SK-N-SH (cell line): ENCODE data around the gene LIN7C. TPM values are rescaled to one million over a fixed set of nuclear protein-coding genes. Genes with fewer than 3 reads are reported as not detected.

Source experiments
- CTCF ChIA-PET: fragments of 300-600, 350-600 bp; formaldehyde crosslinking; extraction: SDS; loops from one replicate; lab custom pipeline; 2021; lab: Yijun Ruan, JAX
- POLR2A ChIA-PET: fragments of 350-600 bp; sonication (Branson Sonifier 250); formaldehyde crosslinking; extraction: SDS; loops from one replicate; lab custom pipeline; 2020; ENCODE audit warnings: antibody characterized with exemption, inconsistent platforms; lab: Yijun Ruan, JAX
- DNase-seq: peaks from one replicate; pipeline ENCODE4 v3.0.0; 2012
- H2AFZ ChIP-seq: fragments of 200-600 bp; sonication (generic); 2 replicates; pipeline ENCODE4 v1.8.1; 2016; ENCODE audit warnings: antibody characterized with exemption, mild to moderate bottlenecking, low read depth
- H3F3A ChIP-seq: fragments of 200-600 bp; sonication (generic); replicated peaks from 2 replicates; pipeline ENCODE3; 2016; ENCODE audit warnings: antibody characterized with exemption, mild to moderate bottlenecking; ENCODE audit not compliant: insufficient read depth
- H3K27ac ChIP-seq, 2 experiments: fragments of 200-500 bp in 1 of 2; fragments of 200-600 bp in 1 of 2; sonication (Bioruptor generic) in 1 of 2; sonication (generic), shearing (Covaris generic) in 1 of 2; 2 replicates each; pipeline versions ENCODE4 v1.5.1 to v1.6.1; 2014 to 2016; ENCODE audit warnings: low read depth in 2 of 2, inconsistent platforms in 1 of 2, low read length in 1 of 2, mild to moderate bottlenecking in 1 of 2, mixed read lengths in 1 of 2
- H3K27me3 ChIP-seq: fragments of 200-600 bp; sonication (generic), shearing (Covaris generic); 2 replicates; pipeline ENCODE4 v1.6.1; 2016; ENCODE audit warnings: mixed run types; ENCODE audit not compliant: insufficient read depth
- H3K36me3 ChIP-seq, 2 experiments: fragments of 200-500 bp in 1 of 2; fragments of 200-600 bp in 1 of 2; sonication (Bioruptor generic) in 1 of 2; sonication (generic) in 1 of 2; replicated peaks in 1 of 2; 2 replicates each; pipeline versions ENCODE3 to v1.5.1; 2014 to 2016; ENCODE audit warnings: low read length in 1 of 2, mild to moderate bottlenecking in 1 of 2; ENCODE audit not compliant: insufficient read depth in 2 of 2, control insufficient read depth in 1 of 2
- H3K4me1 ChIP-seq, 2 experiments: fragments of 200-500 bp in 1 of 2; fragments of 200-600 bp in 1 of 2; sonication (Bioruptor generic) in 1 of 2; sonication (generic), shearing (Covaris generic) in 1 of 2; 2 replicates each; pipeline versions ENCODE4 v1.5.1 to v1.6.1; 2014 to 2016; ENCODE audit warnings: low read depth in 1 of 2, low read length in 1 of 2, mixed run types in 1 of 2; ENCODE audit not compliant: insufficient read depth in 2 of 2, control insufficient read depth in 1 of 2
- H3K4me2 ChIP-seq: fragments of 200-600 bp; sonication (generic), shearing (Covaris generic); 2 replicates; pipeline ENCODE4 v1.6.1; 2017; ENCODE audit warnings: mixed run types
- H3K4me3 ChIP-seq, 2 experiments: fragments of 200-500 bp in 1 of 2; fragments of 200-600 bp in 1 of 2; sonication (Bioruptor generic) in 1 of 2; sonication (generic), shearing (Covaris generic) in 1 of 2; 2 replicates each; pipeline versions ENCODE4 v1.5.1 to v1.8.1; 2014 to 2016; ENCODE audit warnings: low read depth in 2 of 2, inconsistent platforms in 1 of 2, low read length in 1 of 2, mild to moderate bottlenecking in 1 of 2, mixed read lengths in 1 of 2, moderate library complexity in 1 of 2
- H3K79me2 ChIP-seq: fragments of 200-600 bp; sonication (generic); 2 replicates; pipeline ENCODE4 v1.8.1; 2017; ENCODE audit warnings: mild to moderate bottlenecking; ENCODE audit not compliant: insufficient read depth
- H3K9ac ChIP-seq: fragments of 200-600 bp; sonication (generic); 2 replicates; pipeline ENCODE4 v1.6.1; 2017; ENCODE audit warnings: mixed run types
- H3K9me2 ChIP-seq: fragments of 200-600 bp; sonication (generic); 2 replicates; pipeline ENCODE4 v1.6.1; 2017; ENCODE audit warnings: mixed run types
- H3K9me3 ChIP-seq: fragments of 200-600 bp; sonication (generic); 2 replicates; pipeline ENCODE4 v1.6.1; 2017; ENCODE audit warnings: mixed run types, mild to moderate bottlenecking, moderate library complexity
- H4K20me1 ChIP-seq: fragments of 200-600 bp; sonication (generic); 2 replicates; pipeline ENCODE4 v1.6.1; 2017; ENCODE audit warnings: mild to moderate bottlenecking, mixed run types; ENCODE audit not compliant: insufficient read depth
- CHD2 ChIP-seq: fragments of 150-350 bp; IDR thresholded peaks from 2 replicates; pipeline ENCODE4 v1.6.1; 2018; ENCODE audit warnings: low read length; ENCODE audit not compliant: partially characterized antibody
- EP300 ChIP-seq, 2 experiments: IDR thresholded peaks; 2 replicates each; pipeline versions ENCODE4 v1.4.0 to v1.6.1; 2012; ENCODE audit warnings: borderline replicate concordance in 1 of 2, low read depth in 1 of 2, low read length in 1 of 2
- EZH2phosphoT487 ChIP-seq: fragments of 200-600 bp; sonication (generic); IDR thresholded peaks from 2 replicates; pipeline ENCODE4 v1.6.1; 2017; ENCODE audit warnings: low read depth, mixed run types, mild to moderate bottlenecking, antibody characterized with exemption, moderate library complexity, borderline replicate concordance
- FOSL2 ChIP-seq: IDR thresholded peaks from 2 replicates; pipeline ENCODE4 v1.4.0; 2012; ENCODE audit warnings: low read depth, mild to moderate bottlenecking, moderate library complexity, borderline replicate concordance
- FOXM1 ChIP-seq: IDR thresholded peaks from 2 replicates; pipeline ENCODE4 v1.4.0; 2012; ENCODE audit warnings: low read depth, mild to moderate bottlenecking
- GABPA ChIP-seq: IDR thresholded peaks from 2 replicates; pipeline ENCODE4 v1.4.0; 2012; ENCODE audit warnings: low read depth, mild to moderate bottlenecking
- GATA2 ChIP-seq: sonication (generic); formaldehyde crosslinking; IDR thresholded peaks from 2 replicates; pipeline ENCODE4 v1.5.0; 2020; ENCODE audit warnings: mild to moderate bottlenecking, missing genetic modification reagents
- JUND ChIP-seq: IDR thresholded peaks from 2 replicates; pipeline ENCODE4 v1.4.0; 2012
- NRF1 ChIP-seq: IDR thresholded peaks from 2 replicates; pipeline ENCODE4 v1.6.1; 2012; ENCODE audit warnings: low read depth, mild to moderate bottlenecking, low read length
- RAD21 ChIP-seq: IDR thresholded peaks from 2 replicates; pipeline ENCODE4 v1.6.1; 2012; ENCODE audit warnings: mild to moderate bottlenecking, low read length
- RCOR1 ChIP-seq: fragments of 150-350 bp; IDR thresholded peaks from 2 replicates; pipeline ENCODE4 v1.6.1; 2017; ENCODE audit warnings: antibody characterized with exemption, low read length
- RFX5 ChIP-seq: IDR thresholded peaks from 2 replicates; pipeline ENCODE4 v1.6.1; 2012; ENCODE audit warnings: mild to moderate bottlenecking, improper control_type of control experiment, low read length
- RXRA ChIP-seq: IDR thresholded peaks from 2 replicates; pipeline ENCODE4 v1.4.0; 2012; ENCODE audit warnings: low read depth, mild to moderate bottlenecking, borderline replicate concordance
- SMC3 ChIP-seq: IDR thresholded peaks from 2 replicates; pipeline ENCODE4 v1.6.1; 2012; ENCODE audit warnings: low read depth, low read length, improper control_type of control experiment
- TAF1 ChIP-seq: IDR thresholded peaks from 2 replicates; pipeline ENCODE4 v1.6.1; 2012; ENCODE audit warnings: low read depth, mild to moderate bottlenecking, low read length, moderate library complexity, borderline replicate concordance
- TCF12 ChIP-seq: IDR thresholded peaks from 2 replicates; pipeline ENCODE4 v1.4.0; 2012
- TEAD4 ChIP-seq: IDR thresholded peaks from 2 replicates; pipeline ENCODE4 v1.4.0; 2012; ENCODE audit warnings: mild to moderate bottlenecking, borderline replicate concordance; ENCODE audit not compliant: insufficient read depth
- USF1 ChIP-seq: IDR thresholded peaks from 2 replicates; pipeline ENCODE4 v1.4.0; 2012; ENCODE audit warnings: low read depth, borderline replicate concordance
- WGBS: methylation state at CpG from one replicate; pipeline ENCODE4 v1.1.6; 2017; ENCODE audit warnings: low lambda C conversion rate; 5-methylcytosine and 5-hydroxymethylcytosine counted together
- polyA plus RNA-seq, 3 experiments: library from polyadenylated mRNA; depleted of rRNA; stranded (reverse); fragments of >200 nt; gene quantifications; 2 replicates each; pipeline ENCODE4 v1.2.3, GENCODE V29; 2012
- TF ChIP-seq, protein P1 (sequence below): IDR thresholded peaks from 2 replicates; pipeline ENCODE4; 2012
- TF ChIP-seq, protein P2 (sequence below): IDR thresholded peaks from 2 replicates; pipeline ENCODE4 v1.6.1; 2012; ENCODE audit warnings: mild to moderate bottlenecking, low read depth, low read length, moderate library complexity
- TF ChIP-seq, protein P3 (sequence below): IDR thresholded peaks from 2 replicates; pipeline ENCODE4 v1.4.0; 2012; ENCODE audit warnings: low read depth, borderline replicate concordance

LIN7C gene
- polyA plus RNA-seq, 1 of the 3 experiments (the other 2 are of a cell fraction), result 7.3 TPM

DNA sequence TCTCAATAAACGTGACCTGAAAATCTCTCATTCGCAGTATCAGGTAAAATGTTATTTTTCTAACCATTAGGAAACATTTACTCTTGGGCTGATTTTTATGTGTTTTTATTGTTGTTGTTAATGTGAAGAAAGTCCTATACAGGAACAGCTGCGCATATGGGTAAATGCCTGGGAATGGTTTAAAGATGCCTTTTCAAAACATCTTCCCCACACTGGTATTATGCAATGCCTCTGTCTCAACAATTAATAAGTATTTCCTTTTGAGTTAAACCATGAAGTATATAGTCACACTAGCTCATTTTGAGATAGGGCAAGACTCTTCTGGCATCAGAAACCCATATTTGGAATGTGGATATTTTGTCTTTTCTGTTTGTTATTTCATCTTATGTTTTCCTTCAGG lies 13.7 kb upstream of the LIN7C start:
- Histone ChIP-seq H3F3A (no peaks in the 10 kb centered on the region), H3K27ac (no peak overlapping the region), H3K79me2 (no peaks in the 10 kb centered on the region), H3K9me2 (no peaks in the 10 kb centered on the region), H3K4me1 (no peaks in the 10 kb centered on the region), H2AFZ (no peak overlapping the region), H3K9ac (no peak overlapping the region), H4K20me1 (no peaks in the 10 kb centered on the region), H3K4me3 (no peak overlapping the region), H3K9me3 (no peaks in the 10 kb centered on the region; the same call in 1 of the 2 replicates), H3K4me2 (no peak overlapping the region), H3K27me3 (no peaks in the 10 kb centered on the region), H3K36me3 (no peaks in the 10 kb centered on the region)
- ChIA-PET POLR2A (no interaction called here), CTCF (interaction anchor here (0.6 kb wide), 1 partner anchor 12 kb away, joined by 4 read pairs; no protein-coding TSS in a partner anchor)
- 90% methylated on average over 3 of the region's 3 CpGs for WGBS
- DNase-seq, result no peak
- no peak for TF ChIP-seq RCOR1
- TF ChIP-seq RFX5, result no peak
- TF ChIP-seq TCF12, result no peak
- TF ChIP-seq JUND, result no peak
- TF ChIP-seq TEAD4, result no peak
- TF ChIP-seq RXRA, result no peak
- TF ChIP-seq GATA2 (CRISPR knock-in tag), result no peak
- no peak for TF ChIP-seq CHD2
- no peak for TF ChIP-seq TAF1
- TF ChIP-seq GABPA, result no peak
- TF ChIP-seq FOXM1, result no peak
- TF ChIP-seq SMC3, result no peak
- TF ChIP-seq NRF1, result no peak
- TF ChIP-seq, protein P1, sequence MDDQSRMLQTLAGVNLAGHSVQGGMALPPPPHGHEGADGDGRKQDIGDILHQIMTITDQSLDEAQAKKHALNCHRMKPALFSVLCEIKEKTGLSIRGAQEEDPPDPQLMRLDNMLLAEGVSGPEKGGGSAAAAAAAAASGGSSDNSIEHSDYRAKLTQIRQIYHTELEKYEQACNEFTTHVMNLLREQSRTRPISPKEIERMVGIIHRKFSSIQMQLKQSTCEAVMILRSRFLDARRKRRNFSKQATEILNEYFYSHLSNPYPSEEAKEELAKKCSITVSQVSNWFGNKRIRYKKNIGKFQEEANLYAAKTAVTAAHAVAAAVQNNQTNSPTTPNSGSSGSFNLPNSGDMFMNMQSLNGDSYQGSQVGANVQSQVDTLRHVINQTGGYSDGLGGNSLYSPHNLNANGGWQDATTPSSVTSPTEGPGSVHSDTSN, result no peak
- no peak for TF ChIP-seq EZH2phosphoT487
- no peak for TF ChIP-seq FOSL2
- no peak for TF ChIP-seq RAD21
- TF ChIP-seq EP300 (IDR thresholded peaks at IDR 0.05; ENCODE audit: borderline replicate concordance in 1 of 2, low read depth in 1 of 2, low read length in 1 of 2), result no peak
- TF ChIP-seq USF1, result no peak

DNA sequence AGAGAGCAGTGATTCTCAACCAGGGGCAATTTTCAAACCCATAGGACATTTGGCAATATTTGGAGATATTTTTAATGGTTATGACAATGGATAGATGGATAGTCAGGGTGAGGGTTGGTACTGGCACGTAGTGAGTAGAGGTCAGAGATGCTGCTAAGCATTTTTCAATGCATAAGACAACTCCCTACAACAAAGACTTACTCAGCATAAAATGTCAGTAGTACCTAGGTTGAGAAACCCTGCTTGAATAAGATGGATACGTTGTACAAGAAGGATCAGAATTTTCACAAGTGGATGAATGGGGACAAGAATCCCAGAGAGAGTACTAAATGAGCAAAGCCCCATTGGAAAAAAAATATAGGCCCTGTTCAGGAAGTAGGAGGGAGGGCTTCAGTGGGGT lies 11.9 kb upstream of the LIN7C start:
- Histone ChIP-seq H3F3A (no peaks in the 10 kb centered on the region), H3K9me3 (no peaks in the 10 kb centered on the region; the same call in 1 of the 2 replicates), H3K27me3 (no peaks in the 10 kb centered on the region), H3K27ac (no peak overlapping the region), H4K20me1 (no peaks in the 10 kb centered on the region), H3K79me2 (no peaks in the 10 kb centered on the region), H3K4me3 (no peak overlapping the region), H3K9me2 (no peaks in the 10 kb centered on the region), H3K4me1 (no peaks in the 10 kb centered on the region), H3K36me3 (no peaks in the 10 kb centered on the region), H3K9ac (no peak overlapping the region), H2AFZ (no peak overlapping the region), H3K4me2 (no peak overlapping the region)
- 47% methylated on average over 2 of the region's 2 CpGs for WGBS
- CTCF ChIA-PET, result interaction anchor here (1.4 kb wide), 1 partner anchor 20 kb away, joined by 4 read pairs; no protein-coding TSS in a partner anchor
- no peak for DNase-seq
- POLR2A ChIA-PET, result no interaction called here
- TF ChIP-seq, protein P2, sequence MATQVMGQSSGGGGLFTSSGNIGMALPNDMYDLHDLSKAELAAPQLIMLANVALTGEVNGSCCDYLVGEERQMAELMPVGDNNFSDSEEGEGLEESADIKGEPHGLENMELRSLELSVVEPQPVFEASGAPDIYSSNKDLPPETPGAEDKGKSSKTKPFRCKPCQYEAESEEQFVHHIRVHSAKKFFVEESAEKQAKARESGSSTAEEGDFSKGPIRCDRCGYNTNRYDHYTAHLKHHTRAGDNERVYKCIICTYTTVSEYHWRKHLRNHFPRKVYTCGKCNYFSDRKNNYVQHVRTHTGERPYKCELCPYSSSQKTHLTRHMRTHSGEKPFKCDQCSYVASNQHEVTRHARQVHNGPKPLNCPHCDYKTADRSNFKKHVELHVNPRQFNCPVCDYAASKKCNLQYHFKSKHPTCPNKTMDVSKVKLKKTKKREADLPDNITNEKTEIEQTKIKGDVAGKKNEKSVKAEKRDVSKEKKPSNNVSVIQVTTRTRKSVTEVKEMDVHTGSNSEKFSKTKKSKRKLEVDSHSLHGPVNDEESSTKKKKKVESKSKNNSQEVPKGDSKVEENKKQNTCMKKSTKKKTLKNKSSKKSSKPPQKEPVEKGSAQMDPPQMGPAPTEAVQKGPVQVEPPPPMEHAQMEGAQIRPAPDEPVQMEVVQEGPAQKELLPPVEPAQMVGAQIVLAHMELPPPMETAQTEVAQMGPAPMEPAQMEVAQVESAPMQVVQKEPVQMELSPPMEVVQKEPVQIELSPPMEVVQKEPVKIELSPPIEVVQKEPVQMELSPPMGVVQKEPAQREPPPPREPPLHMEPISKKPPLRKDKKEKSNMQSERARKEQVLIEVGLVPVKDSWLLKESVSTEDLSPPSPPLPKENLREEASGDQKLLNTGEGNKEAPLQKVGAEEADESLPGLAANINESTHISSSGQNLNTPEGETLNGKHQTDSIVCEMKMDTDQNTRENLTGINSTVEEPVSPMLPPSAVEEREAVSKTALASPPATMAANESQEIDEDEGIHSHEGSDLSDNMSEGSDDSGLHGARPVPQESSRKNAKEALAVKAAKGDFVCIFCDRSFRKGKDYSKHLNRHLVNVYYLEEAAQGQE, result no peak
- TF ChIP-seq, protein P3, sequence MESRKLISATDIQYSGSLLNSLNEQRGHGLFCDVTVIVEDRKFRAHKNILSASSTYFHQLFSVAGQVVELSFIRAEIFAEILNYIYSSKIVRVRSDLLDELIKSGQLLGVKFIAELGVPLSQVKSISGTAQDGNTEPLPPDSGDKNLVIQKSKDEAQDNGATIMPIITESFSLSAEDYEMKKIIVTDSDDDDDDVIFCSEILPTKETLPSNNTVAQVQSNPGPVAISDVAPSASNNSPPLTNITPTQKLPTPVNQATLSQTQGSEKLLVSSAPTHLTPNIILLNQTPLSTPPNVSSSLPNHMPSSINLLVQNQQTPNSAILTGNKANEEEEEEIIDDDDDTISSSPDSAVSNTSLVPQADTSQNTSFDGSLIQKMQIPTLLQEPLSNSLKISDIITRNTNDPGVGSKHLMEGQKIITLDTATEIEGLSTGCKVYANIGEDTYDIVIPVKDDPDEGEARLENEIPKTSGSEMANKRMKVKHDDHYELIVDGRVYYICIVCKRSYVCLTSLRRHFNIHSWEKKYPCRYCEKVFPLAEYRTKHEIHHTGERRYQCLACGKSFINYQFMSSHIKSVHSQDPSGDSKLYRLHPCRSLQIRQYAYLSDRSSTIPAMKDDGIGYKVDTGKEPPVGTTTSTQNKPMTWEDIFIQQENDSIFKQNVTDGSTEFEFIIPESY, result no peak
- no peak for TF ChIP-seq FOXM1
